ENCODE data around the gene TMEM250.

Gene TMEM250

GRCh38 chr9:136147038-136147889 lies 28.6 kb upstream of the TMEM250 start:
- peak; percentile 61 for DNase-seq

- DNase-seq, result no peak
Measured at GRCh38 chr9:136146126-136147037, 27.7 kb upstream of the TMEM250 start.

- DNase-seq, result no peak
Measured at GRCh38 chr9:136145580-136145979, 26.9 kb upstream of the TMEM250 start.

GRCh38 chr9:136144450-136144849 lies 25.8 kb upstream of the TMEM250 start:
- no peak for DNase-seq

GRCh38 chr9:136143215-136144001 lies 24.7 kb upstream of the TMEM250 start:
- peak; percentile 80 for DNase-seq

GRCh38 chr9:136142859-136143214 lies 24.2 kb upstream of the TMEM250 start:
- no peak for DNase-seq

- DNase-seq, result no peak
Measured at GRCh38 chr9:136142414-136142796, 23.7 kb upstream of the TMEM250 start.

- no peak for DNase-seq
Measured at GRCh38 chr9:136141682-136142413, 23.2 kb upstream of the TMEM250 start.

- DNase-seq, result peak; percentile 56
Measured at GRCh38 chr9:136140966-136141365, 22.3 kb upstream of the TMEM250 start.

GRCh38 chr9:136140046-136140445 lies 21.4 kb upstream of the TMEM250 start:
- no peak for DNase-seq

GRCh38 chr9:136138566-136138965 lies 19.9 kb upstream of the TMEM250 start:
- peak; percentile 93 for DNase-seq

- peak; percentile 53 for DNase-seq
Measured at GRCh38 chr9:136137321-136138265, 18.9 kb upstream of the TMEM250 start.

GRCh38 chr9:136136127-136136925 lies 17.7 kb upstream of the TMEM250 start:
- DNase-seq, result no peak

- no peak for DNase-seq
Measured at GRCh38 chr9:136135326-136136126, 16.9 kb upstream of the TMEM250 start.

GRCh38 chr9:136133959-136134484 lies 15.3 kb upstream of the TMEM250 start:
- DNase-seq, result peak; percentile 34

- peak; percentile 85 for DNase-seq
Measured at GRCh38 chr9:136133191-136133958, 14.7 kb upstream of the TMEM250 start.

- DNase-seq, result no peak
Measured at GRCh38 chr9:136132512-136133050, 13.9 kb upstream of the TMEM250 start.
